NT2/D1 (cell line): ENCODE data around the gene OSBPL10.

Experiments
- SUZ12 ChIP-seq: IDR thresholded peaks from 2 replicates; pipeline ENCODE4 v1.6.1; 2011; ENCODE audit not compliant: insufficient read length, insufficient read depth; ENCODE audit errors: extremely low read depth
- YY1 ChIP-seq: IDR thresholded peaks from 2 replicates; pipeline ENCODE4 v1.6.1; 2011; ENCODE audit not compliant: insufficient read length, insufficient read depth
- ZNF274 ChIP-seq: IDR thresholded peaks from 2 replicates; pipeline ENCODE4 v1.6.1; 2011; ENCODE audit warnings: mild to moderate bottlenecking, low read depth, low read length

DNA sequence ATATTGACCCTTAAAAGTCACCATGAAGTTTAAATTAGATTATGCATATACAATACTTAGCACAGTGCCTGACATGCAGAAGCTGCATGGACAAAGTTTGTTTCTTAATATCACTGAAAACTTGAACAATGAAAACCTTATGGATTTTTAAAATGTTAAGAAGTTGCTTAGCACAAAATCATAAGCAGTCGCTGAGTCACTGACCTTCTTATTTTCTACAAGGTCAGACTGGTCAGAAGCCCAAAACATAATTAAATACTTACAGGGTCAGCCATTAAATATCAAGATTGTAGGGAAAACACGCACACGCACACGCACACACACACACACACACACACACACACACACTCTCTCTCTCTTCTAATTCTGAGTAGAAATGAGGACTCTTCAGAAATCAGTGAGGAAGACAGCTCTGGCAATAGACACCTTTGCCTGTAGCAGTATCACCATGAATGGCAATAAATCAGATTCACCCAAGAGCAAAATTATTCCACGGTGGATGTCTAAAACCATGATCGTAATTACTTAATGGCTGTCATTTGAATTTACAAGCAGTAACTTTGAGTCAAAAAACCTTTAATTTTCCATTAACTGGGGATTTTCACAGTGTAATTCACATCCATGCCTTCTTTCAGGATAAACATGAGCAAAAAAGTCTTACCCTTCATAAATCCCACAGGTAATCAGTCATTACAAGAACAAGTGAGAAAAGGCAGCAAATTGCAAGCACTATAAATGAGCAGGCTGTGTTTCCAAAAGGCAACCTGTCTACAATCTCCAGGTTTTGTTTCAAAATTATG lies 147.5 kb downstream of the OSBPL10 start:
- TF ChIP-seq YY1 (no peak), SUZ12 (no peak), ZNF274 (no peak)
